ENCODE measurements around the gene SLC16A11.

SLC16A11 gene

DNA sequence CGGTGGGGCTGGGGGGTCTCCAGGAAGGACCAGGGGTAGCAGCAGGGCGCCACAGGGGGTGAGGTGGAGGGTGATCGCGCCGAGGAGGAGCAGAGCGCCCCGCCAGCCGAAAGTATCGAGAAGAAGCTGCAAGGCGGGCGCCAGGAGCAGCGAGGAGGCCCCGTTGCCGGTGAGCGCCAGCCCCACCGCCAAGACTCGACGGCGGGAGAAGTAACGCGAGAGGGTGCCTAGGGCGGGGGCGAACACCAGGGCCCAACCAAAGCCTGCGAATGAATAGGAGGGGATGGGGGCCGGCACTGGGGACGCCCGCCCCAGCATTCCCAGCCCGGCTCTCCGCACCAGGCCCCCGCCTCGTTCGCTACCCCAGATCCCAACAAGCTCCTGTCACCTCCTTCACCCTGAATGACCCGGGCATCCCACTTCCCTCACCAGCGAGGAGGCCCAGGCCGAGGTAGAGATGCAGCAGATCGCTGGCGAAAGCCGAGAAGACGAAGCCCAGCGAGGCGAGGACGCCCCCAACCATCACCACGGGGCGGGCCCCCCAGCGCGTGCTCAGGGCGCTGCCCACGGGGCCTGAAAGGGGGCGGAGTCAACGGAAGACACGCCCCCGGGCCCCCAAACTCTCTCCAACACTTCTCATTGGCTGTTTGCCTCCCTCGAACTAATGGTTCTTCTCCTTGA, 1.3 kb downstream of the SLC16A11 start:
- Histone ChIP-seq H3K4me3 (ENCODE audit: low read length) (peak overlapping the region; percentile 57), H3K36me3 (ENCODE audit: control insufficient read depth, low read length) (peaks cover 8% of the 10 kb centered on the region), H3F3A (ENCODE audit: control insufficient read depth, insufficient read depth) (peaks cover 8% of the 10 kb centered on the region), H3K4me1 (ENCODE audit: control insufficient read depth, low read length) (peaks cover 57% of the 10 kb centered on the region), H4K20me1 (ENCODE audit: control insufficient read depth, insufficient read depth, low read depth, low read length) (no peaks in the 10 kb centered on the region), H3K79me2 (ENCODE audit: control insufficient read depth, low read length) (peaks cover 2% of the 10 kb centered on the region), H3K27ac (ENCODE audit: low read depth, low read length) (no peak overlapping the region), H3K9me3 (ENCODE audit: control insufficient read depth, insufficient read depth, low read length) (no peaks in the 10 kb centered on the region), H3K27me3 (ENCODE audit: control insufficient read depth, low read length) (peaks cover 25% of the 10 kb centered on the region), H3K9me2 (replicated peaks; ENCODE audit: control insufficient read depth, low read length) (no peaks in the 10 kb centered on the region), H3K4me2 (ENCODE audit: low read length) (peak overlapping the region; percentile 65)
- no peak for TF ChIP-seq EZH2phosphoT487 (IDR thresholded peaks at IDR 0.05; ENCODE audit: borderline replicate concordance, low read length)
- TF ChIP-seq, protein P1, sequence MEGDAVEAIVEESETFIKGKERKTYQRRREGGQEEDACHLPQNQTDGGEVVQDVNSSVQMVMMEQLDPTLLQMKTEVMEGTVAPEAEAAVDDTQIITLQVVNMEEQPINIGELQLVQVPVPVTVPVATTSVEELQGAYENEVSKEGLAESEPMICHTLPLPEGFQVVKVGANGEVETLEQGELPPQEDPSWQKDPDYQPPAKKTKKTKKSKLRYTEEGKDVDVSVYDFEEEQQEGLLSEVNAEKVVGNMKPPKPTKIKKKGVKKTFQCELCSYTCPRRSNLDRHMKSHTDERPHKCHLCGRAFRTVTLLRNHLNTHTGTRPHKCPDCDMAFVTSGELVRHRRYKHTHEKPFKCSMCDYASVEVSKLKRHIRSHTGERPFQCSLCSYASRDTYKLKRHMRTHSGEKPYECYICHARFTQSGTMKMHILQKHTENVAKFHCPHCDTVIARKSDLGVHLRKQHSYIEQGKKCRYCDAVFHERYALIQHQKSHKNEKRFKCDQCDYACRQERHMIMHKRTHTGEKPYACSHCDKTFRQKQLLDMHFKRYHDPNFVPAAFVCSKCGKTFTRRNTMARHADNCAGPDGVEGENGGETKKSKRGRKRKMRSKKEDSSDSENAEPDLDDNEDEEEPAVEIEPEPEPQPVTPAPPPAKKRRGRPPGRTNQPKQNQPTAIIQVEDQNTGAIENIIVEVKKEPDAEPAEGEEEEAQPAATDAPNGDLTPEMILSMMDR (IDR thresholded peaks at IDR 0.05; ENCODE audit: low read depth, low read length, poor library complexity, severe bottlenecking) = no peak

GRCh38 chr17:7041607-7042500, 2.0 kb downstream of the SLC16A11 start:
- Histone ChIP-seq H3K27me3 (ENCODE audit: control insufficient read depth, low read length) (peaks cover 25% of the 10 kb centered on the region), H3K36me3 (ENCODE audit: control insufficient read depth, low read length) (peaks cover 8% of the 10 kb centered on the region), H3K27ac (ENCODE audit: low read depth, low read length) (no peak overlapping the region), H4K20me1 (ENCODE audit: control insufficient read depth, insufficient read depth, low read depth, low read length) (no peaks in the 10 kb centered on the region), H3K4me2 (ENCODE audit: low read length) (no peak overlapping the region), H3K79me2 (ENCODE audit: control insufficient read depth, low read length) (peaks cover 4% of the 10 kb centered on the region), H3K4me3 (ENCODE audit: low read length) (no peak overlapping the region), H3K9me2 (replicated peaks; ENCODE audit: control insufficient read depth, low read length) (no peaks in the 10 kb centered on the region), H3K4me1 (ENCODE audit: control insufficient read depth, low read length) (peaks cover 57% of the 10 kb centered on the region), H3F3A (ENCODE audit: control insufficient read depth, insufficient read depth) (peaks cover 9% of the 10 kb centered on the region), H3K9me3 (ENCODE audit: control insufficient read depth, insufficient read depth, low read length) (no peaks in the 10 kb centered on the region)
- no peak for TF ChIP-seq EZH2phosphoT487 (IDR thresholded peaks at IDR 0.05; ENCODE audit: borderline replicate concordance, low read length)
- TF ChIP-seq, protein P1 (IDR thresholded peaks at IDR 0.05; ENCODE audit: low read depth, low read length, poor library complexity, severe bottlenecking) = no peak

DNA sequence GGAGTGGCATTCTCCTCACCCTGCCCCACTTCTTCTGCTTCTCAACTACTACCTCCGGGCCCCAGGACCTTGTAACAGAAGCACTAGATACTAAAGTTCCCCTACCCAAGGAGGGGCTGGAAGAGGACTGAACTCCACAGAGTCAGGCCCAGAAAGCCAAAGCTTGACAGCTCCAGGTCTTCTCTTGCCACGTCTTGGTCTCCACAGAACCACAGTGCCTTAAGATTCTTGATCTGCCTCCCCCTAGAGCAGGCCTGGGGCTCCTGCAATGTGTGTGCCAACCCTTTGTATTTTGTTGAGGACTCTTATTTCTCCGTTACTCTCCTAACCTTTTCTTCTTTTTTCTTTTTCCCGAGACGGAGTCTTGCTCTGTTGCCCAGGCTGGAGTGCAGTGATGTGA, 4.1 kb downstream of the SLC16A11 start:
- Histone ChIP-seq H3F3A (ENCODE audit: control insufficient read depth, insufficient read depth) (peaks cover 6% of the 10 kb centered on the region; the same call in 1 of the 2 replicates), H3K4me1 (ENCODE audit: control insufficient read depth, low read length) (peaks cover 54% of the 10 kb centered on the region), H3K79me2 (ENCODE audit: control insufficient read depth, low read length) (peaks cover 20% of the 10 kb centered on the region), H3K9me3 (ENCODE audit: control insufficient read depth, insufficient read depth, low read length) (no peaks in the 10 kb centered on the region), H3K27ac (ENCODE audit: low read depth, low read length) (peak overlapping the region; percentile 33), H3K4me2 (ENCODE audit: low read length) (peak overlapping the region; percentile 88), H3K27me3 (ENCODE audit: control insufficient read depth, low read length) (peaks cover 15% of the 10 kb centered on the region), H3K4me3 (ENCODE audit: low read length) (peak overlapping the region; percentile 40), H4K20me1 (ENCODE audit: control insufficient read depth, insufficient read depth, low read depth, low read length) (no peaks in the 10 kb centered on the region), H3K9me2 (replicated peaks; ENCODE audit: control insufficient read depth, low read length) (no peaks in the 10 kb centered on the region), H3K36me3 (ENCODE audit: control insufficient read depth, low read length) (peaks cover 8% of the 10 kb centered on the region)
- TF ChIP-seq EZH2phosphoT487 (IDR thresholded peaks at IDR 0.05; ENCODE audit: borderline replicate concordance, low read length) = no peak
- TF ChIP-seq, protein P1 (IDR thresholded peaks at IDR 0.05; ENCODE audit: low read depth, low read length, poor library complexity, severe bottlenecking) = no peak
